Left colon (tissue), 2 donors: ENCODE data around the gene TACR2. TPM values are rescaled to one million over a fixed set of nuclear protein-coding genes. Genes with fewer than 3 reads are reported as not detected.
A peak's percentile ranks its signal among the peaks of the same experiment; 100 is the strongest.
"Not testable (repeated sequence)": the region's sequence is repeated elsewhere in the genome, so short reads cannot be mapped to it uniquely, and the experiment has no call there.

Experiments used
- ATAC-seq: fragments of 200-7000 bp; cut with Tn5 transposase; one replicate; pipeline ENCODE4 v1.9.1; 2020; ENCODE audit warnings: mild to moderate bottlenecking, moderate library complexity
- DNase-seq, 2 donors: peaks; one replicate each; pipeline ENCODE4 v3.0.0-alpha.2; 2020
- intact Hi-C, 2 donors: fragments of 100-400 bp; cut with DNase I in 1 of 2; cut with micrococcal nuclease in 1 of 2; formaldehyde crosslinking; loops; one replicate each; pipeline versions ENCODE4 v1.11.2 to v1.14.0; 2022; cut with DNase I, micrococcal nuclease
- total RNA-seq, 2 donors: library from RNA; stranded (reverse); fragmentation: NEBNext Ultra II Directional; extraction: Animal tissue kit (Norgen Biotek cat#: 25700); gene quantifications; one replicate each; pipeline ENCODE4 v1.2.1, GENCODE V29; 2021
- donor health status: DM: no; HTN: no; CAD: no.
- donor health status: DM: yes; HTN: yes; CAD: no.

Gene TACR2
- total RNA-seq, 2 donors from 2014 or later, result 0.61 to 26.8 TPM

DNA sequence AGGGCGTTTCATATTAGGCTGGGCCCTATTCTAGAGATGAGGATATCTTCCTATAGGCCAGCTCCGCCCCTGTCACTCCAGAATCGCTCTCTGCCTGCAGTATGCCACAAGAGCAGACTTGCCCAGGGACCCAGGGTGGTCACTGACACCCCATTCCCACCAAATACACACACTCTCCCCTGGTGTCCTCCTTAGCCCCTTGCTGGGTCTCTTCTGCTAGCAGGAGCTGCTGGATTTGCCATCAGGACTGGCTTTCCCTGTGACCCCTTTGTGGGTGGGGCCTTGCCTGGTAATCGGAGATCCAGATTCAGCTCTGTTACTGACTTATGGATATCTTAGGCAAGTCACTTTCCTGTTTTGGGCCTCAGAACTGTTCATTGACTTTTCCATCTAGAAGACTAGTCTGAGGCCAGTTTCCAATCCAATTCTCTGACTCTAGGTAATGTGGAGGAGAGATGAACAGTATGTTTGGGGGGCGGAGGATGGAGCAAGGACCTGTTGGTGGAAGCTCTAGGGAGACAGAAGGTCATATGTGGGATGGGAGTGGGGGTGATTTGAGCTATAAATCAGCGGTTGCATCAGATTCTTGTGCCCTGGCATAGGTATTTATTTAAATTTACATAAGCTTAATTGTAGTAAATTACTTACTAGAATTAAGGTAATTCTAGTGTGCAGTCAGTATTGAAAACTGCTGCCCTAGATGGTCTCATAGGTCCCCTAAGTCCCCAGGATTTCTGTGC is 36.1 kb upstream of the TACR2 start:
- DNase-seq, result no peak
- intact Hi-C loops, result no loop called here
- ATAC-seq, result no peak

DNA sequence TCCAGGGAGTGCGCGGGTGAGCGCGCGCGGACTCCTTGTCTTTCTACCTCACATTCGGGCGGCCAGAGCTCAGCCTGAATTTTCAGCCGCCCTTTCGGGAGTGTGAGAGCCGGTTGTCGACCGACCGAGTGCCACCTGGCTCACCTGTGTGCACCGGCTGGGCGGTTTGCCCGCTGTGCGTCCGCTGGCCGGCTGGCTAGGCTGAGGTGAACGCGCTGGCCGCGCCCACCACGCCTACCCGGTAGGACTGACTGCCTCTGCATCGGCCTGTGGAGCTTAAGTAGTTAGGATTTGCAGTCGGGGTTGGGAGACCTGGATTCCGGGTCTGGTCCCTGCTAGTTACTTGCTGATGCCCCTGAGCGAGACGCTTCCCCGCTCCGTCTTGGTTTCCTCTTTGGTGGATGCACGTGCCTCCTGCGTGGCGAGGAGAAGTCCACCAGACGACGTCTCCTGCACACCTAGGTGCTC is 35.1 kb upstream of the TACR2 start:
- intact Hi-C loops, result no loop called here
- DNase-seq (peak; percentile 82 to 88), ATAC-seq (peak; percentile 73)

DNA sequence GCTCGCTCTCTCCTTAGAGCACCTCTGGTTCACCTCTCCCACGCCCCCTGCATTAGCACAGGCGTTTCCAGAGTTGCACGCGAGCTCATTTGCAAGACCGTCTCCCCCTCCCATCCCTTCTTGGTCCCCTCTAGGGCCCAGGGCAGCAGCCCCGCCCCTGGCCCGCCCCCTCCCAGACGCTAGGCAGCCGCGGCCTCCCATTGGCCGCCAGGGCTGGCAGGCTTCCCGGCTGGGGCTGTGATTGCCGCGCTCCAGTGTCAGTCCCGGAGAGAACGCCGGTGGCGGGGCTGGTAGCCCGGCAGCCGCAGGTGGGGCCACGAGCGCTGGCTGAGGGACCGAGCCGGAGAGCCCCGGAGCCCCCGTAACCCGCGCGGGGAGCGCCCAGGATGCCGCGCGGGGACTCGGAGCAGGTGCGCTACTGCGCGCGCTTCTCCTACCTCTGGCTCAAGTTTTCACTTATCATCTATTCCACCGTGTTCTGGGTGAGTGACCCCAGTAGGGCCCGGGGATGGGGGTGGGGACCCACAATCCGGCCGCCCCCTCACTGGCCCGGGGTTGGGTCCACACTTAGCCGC is 34.6 kb upstream of the TACR2 start, which contains the start of gene TSPAN15:
Gene TSPAN15 (plus strand): TSS at position 257 of the 575 bp plus-strand sequence. CDS start 130 bp downstream, at position 387.
- DNase-seq (peak; percentile 94 to 95), ATAC-seq (peak; percentile 76)
- intact Hi-C loops, result no loop called here

DNA sequence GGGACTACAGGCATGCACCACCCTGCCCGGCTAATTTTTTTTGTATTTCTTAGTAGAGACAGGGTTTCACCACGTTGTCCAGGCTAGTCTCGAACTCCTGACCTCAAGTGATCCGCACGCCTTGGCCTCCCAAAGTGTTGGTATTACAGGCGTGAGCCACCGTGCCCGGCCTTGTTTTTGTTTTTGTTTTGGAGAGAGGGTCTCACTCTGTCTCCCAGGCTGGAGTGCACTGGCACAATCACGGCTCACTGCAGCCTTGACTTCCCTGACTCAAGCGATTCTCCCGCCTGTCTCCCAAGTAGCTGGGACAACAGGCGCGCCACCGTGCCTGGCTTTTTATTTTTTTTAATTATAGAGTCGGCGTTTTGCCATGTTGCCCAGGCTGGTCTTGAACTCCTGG is 33.7 kb upstream of the TACR2 start:
- intact Hi-C loops, DNase-seq, ATAC-seq: not testable (repeated sequence)

DNA sequence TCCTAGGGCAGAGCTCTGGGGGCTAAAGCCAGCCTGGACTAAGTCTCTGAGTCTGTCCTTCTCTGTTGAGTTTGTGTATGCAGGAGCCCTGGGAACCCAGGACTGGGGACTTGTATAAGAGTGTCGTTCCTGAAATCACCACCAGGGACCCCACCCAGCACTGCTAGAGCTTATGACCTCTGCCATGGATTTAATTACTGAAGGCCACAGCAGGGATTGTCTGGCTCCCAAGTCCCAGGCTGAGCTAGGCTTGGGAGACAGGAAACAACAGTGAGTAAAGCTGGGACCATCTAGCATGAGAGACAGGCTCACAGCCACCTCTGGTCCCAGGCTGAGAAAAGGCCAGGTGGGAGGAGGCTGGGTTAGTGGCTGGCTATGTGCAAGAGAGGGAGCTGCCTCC is 33.1 kb upstream of the TACR2 start:
- DNase-seq, result peak; percentile 75 to 78
- intact Hi-C loops, result no loop called here
- peak; percentile 57 for ATAC-seq

DNA sequence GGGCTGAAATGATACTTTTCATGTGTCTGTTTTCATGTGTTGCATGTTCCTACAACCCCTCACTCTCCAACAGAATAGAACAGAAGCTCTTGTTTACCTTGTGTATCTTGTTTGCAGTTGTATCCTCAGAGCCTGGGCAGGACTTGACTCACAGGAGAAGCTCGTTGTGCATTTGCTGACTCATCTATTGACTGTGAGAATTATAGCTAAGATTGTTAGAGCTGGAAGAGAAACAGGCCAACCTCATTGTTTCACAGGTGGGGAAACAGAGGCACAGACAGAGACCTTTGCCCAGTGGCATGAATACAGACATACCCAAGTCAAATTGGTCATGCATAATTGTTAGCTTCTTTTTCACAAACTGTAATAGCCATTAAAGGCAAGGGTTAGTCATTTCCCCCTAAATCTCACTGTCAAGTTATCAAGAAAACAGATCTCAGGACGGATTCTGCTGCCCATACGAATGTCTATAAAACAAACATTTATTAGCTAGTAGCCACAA is 30.0 kb upstream of the TACR2 start:
- DNase-seq, result no peak
- intact Hi-C loops, result no loop called here
- peak; percentile 20 for ATAC-seq

DNA sequence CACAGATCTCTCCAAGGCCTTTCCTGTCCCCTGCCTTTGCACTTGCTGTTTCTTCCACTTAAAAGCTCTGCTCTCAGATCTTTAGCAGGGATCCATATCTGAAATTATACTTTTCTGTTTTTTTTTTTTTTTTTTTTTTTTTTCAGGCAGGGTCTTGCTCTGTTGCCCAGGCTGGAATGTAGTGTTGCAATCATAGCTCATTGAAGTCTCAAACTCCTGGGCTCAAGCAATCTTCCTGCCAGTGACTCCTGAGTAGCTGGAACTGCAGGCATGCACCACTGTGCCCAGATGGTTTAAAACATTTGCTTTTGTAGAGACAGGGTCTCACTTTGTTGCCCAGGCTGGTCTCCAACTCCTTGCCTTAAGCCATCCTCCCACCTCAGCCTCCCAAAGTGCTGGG is 29.5 kb upstream of the TACR2 start:
- ATAC-seq, result no peak
- no peak for DNase-seq
- intact Hi-C loops, result no loop called here

DNA sequence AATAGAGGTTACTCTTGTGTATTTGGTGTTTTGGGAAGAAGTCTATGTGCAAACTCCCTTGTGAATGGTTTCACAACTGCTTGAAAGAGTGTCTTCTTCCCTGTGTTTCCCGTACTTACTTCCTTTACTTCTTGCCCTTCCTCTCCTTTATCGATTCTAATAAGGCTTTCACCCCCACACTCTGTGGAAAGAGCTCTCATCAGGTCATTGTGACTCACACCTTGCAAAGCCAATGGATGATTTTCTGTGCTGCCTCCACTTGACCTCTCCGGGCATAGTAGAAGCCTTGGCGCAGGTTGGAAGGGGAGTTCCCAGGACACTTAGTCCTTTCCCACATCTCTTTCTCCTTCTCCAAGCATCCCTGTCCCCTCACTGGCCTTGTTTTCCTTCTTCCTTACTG is 28.3 kb upstream of the TACR2 start:
- ATAC-seq (no peak), DNase-seq (no peak)
- intact Hi-C loops, result no loop called here

DNA sequence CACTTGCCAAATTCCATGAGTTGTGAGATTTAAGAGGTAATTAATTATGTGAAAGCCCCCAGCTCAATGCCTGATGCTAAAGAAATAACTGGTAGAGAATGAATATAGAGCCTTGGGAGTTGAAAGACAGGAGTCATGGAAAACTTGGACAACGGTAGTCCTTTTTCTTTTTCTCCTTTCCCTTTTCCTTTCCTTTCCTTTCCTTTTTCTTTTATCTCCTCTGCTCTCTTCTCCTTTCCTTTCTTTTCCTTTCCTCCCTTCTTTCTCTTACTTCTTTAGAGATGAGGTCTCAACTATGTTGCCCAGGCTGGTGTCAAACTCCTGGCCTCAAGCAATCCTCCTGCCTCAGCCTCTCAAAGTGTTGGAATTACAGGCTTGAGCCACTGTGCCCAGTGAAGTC is 26.6 kb upstream of the TACR2 start:
- ATAC-seq (no peak), DNase-seq (no peak)
- intact Hi-C loops, result no loop called here

DNA sequence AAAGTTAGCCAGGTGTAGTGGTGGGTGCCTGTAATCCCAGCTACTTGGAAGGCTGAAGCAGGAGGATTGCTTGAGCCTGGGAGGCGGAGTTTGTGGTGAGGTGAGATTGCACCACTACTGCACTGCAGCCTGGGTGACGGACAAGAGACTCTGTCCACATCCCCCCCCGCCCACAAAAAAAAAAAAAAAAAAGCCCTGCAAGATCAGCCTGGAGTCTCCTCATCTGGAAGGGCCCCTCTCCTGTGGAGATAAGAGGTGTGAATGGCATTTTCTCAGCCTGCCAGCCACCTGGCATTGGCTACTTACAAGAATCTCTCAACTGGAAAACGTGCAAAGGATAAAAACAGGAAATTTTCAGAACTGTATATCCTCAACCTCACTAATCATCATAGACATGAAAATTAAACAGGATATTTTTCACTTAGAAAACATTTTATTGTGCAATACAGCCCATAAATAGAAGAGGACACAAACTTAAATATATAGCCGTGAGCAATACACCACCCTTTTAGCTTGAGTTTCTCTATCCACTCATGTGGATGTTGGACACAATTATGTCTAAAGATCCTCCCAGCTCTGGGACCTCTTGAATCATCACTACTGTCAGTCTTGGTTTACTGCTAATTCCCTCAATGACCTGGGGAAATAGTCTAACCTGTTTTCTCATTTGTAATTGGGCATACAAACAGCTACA is 23.2 kb upstream of the TACR2 start:
- intact Hi-C loops, result no loop called here
- ATAC-seq, result peak; percentile 44
- no peak for DNase-seq

DNA sequence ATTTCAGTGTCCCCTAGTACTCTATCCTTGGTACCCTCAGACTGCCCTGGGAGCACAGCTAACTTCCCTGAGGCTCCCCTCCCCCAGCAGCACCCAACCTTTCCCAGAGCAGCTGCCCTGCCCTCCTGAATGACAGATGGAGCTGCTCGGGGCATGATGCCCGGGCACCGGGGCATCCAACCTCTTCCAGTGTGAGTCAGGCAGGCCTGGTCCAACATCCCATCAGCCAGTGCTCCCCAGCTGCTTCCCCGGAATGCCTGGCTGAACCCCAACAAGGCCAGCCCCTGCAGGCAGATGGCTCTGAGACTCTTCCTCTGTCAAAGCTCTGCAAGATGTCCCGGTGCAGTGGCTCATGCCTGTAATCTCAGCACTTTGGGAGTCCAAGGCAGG is 22.6 kb upstream of the TACR2 start:
- peak; percentile 81 for ATAC-seq
- peak; percentile 67 to 83 for DNase-seq
- intact Hi-C loops, result no loop called here

DNA sequence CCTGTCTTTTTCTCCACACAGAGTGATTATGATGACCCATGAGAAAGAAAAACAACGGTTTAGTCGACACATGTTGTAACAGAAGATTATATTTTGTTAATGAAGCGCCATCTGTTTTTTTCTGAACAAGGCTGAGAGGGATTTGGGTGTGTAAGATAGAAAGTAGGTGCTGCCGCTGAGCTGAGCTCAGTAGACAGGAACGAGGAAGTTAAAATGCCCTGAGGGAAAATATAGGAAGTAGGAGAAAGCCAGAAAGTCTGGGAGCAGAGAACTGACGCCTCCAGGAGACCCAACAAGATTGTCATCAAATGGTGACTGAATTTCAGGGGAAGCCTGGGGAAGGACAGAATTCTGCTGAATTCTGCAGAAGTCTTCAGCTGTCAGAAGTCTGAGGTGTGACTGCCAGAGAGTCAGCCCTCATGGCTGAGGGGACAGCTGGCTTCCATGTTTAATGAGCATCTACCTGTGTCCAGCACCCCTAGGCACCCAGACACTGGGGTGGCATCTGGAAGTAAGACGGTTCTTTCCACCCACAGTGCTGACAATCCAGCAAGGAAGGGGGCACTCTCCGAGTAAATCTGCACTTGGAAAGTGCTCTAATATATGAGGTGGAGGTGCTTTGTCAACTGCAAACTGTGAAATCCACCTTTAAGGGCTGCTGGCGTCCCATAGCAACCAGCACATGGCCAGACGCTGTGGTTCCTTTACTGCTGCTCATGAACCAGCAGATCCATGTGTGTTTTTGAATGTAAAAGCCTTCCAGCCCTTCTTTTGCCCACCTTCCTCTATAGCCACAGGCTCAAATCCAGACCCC is 22.0 kb upstream of the TACR2 start:
- intact Hi-C loops, result no loop called here
- DNase-seq (no peak), ATAC-seq (peak; percentile 84)

DNA sequence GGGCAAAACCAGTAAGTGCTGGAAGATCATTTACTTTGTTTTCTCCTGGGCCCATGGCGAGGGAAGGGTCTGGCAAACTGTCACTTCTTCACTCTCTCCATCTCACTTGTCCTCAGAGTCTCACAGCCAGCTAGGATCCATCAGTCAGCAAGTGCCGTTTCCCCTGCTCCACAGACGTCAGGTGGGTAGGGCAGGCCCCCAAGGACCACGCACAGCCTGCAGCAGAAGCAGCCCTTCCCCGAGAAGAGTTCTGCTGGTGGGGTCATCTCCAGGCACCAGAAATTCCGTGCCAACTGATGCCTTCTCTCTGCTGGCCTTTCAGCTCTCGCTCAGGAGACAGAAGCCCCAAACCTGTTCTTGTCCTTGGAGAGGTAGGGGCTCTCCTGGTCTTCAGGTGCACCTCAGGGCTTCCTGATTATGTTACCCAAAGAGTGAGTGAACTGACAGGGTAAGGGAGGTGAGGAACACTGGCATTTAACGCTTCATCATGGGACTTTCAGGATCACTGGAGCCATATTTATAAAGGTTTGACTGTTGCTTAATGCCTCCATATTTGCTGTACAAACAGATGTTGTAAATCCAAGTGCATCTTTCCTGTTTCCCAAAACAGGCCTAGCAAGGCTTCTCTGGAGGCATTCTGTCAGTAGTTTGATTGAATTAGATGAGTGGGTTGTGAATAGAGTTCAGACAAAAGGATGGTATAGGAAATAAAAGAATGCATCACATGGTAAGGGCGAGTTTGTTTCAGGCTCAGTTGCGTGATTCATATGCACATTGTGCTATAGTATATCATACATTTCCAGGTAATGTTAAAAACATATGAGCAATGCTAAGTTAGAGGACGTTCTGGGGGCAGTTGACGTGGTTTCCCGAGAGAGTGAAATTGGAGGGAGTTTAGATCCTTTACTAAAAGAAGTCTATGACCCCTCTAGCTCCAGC is 20.9 kb upstream of the TACR2 start:
- DNase-seq (no peak), ATAC-seq (no peak)
- intact Hi-C loops, result no loop called here

DNA sequence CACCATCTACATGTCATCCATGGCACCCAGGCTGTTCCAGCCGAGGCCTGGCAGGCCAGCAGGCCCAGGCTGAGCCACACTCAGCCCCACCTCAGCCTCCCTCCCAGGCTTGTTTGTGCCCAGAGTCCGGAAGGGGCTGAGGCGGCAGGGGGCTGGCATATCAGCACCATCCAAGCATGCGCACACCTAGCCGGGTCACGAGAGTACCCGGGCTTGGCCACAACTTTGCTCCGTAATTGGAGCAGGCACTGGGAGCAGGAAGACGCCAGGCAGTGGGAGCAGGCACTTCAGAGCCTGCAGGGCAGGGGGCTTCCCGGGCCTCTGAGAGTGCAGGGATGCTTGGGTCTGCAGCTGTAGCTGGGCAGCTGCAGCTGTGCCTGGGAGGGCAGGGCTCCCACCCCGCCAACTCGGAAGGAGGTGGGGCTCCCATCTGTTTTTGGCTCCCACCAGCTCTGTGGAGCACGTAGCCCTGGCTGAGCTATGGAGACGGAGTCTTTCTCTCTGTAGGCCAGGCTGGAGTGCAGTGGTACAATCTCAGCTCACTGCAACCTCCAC is 19.3 kb upstream of the TACR2 start:
- intact Hi-C loops, result no loop called here
- no peak for ATAC-seq
- DNase-seq, result no peak

DNA sequence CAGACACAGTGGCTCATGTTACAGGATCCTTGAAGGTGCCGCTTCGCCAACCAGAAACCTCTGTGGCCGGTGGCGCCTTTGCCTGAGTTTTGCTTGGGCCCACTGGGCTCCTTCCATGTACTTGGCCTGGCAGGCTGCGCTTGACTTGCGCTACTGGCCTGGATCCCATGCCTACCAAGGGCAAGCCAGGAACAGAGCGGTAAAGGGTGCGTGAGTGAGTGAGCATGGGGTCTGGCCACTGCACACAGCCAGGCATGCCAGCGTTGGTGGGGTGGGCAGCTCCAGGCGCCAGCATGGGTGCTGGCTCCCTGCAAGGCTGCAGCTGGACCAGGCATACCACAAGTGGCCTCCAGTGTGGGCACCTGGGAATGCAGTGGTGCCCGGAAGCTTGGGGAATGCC is 18.2 kb upstream of the TACR2 start:
- ATAC-seq, result no peak
- DNase-seq, result no peak
- intact Hi-C loops, result no loop called here

DNA sequence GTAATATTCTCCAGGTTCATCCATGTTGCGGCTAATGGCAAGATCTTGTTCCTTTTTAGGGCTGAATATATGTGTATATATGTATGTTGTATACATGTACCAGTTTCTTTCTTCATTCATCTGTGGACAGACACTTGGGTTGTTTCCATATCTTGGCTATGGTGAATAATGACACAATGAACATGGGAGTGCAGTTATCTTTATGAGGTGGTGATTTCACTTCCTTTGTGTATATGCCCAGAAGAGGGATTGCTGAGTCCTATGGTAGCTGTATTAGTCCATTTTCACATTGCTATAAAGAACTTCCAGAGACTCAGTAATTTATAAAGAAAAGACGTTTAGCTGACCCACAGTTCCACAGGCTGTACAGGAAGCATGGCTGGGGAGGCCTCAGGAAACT is 17.5 kb upstream of the TACR2 start:
- intact Hi-C loops, result no loop called here
- ATAC-seq (peak; percentile 71), DNase-seq (no peak)

DNA sequence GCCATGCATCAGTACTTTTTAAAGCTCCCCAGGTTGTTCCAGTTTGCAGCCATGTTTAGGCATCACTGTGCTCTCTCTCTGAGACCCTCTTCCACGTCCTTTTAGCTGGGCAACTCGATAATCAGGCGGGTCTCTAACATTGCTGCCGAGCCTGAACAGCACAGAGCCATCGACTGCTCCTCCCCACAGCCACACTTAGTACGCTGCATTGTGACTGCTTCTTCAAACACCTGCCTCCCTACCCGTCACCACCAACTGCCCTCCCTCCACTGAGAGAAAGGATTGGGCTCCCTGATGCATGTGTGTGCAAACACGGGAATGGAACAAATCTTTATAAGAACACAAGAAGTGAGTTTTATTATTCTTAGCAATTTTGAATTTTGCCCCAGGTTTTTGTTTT is 11.4 kb upstream of the TACR2 start:
- DNase-seq (no peak), ATAC-seq (no peak)
- intact Hi-C loops, result loop anchor here (5.0 to 10.0 kb wide), 2 partner anchors 77 to 79 kb away; no protein-coding TSS in a partner anchor

DNA sequence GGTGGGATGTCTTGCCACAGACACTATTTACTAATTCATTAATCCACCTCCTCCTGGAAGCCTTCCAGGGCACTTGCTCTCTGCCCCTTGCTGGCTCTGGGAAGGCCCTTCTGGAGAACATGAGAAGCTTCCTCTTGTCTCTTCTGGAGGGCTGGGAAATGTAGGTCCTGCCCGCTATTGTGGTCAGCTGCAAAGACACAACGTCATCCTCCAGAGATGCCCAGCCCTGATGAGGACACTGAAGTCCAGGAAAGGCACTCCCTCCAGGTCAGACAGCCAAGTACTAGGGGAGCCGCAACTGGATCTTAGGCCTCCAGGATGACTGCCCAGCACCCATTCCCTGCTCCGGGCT is 9.6 kb upstream of the TACR2 start:
- DNase-seq (no peak), ATAC-seq (no peak)
- intact Hi-C loops, result loop anchor here (5.0 to 10.0 kb wide), 2 partner anchors 78 to 81 kb away; no protein-coding TSS in a partner anchor
